Superior temporal gyrus (tissue), 1 donor: ENCODE measurements around the gene N4BP2L2.

Source experiments
- DNase-seq: peaks from one replicate; pipeline ENCODE4 v3.0.0-alpha.2; 2016; ENCODE audit errors: extremely low spot score

Gene N4BP2L2

GRCh38 chr13:32468502-32469142, 70.0 kb downstream of the N4BP2L2 start:
- no peak for DNase-seq

- no peak for DNase-seq
Measured at GRCh38 chr13:32456591-32456990, 82.0 kb downstream of the N4BP2L2 start.

DNA sequence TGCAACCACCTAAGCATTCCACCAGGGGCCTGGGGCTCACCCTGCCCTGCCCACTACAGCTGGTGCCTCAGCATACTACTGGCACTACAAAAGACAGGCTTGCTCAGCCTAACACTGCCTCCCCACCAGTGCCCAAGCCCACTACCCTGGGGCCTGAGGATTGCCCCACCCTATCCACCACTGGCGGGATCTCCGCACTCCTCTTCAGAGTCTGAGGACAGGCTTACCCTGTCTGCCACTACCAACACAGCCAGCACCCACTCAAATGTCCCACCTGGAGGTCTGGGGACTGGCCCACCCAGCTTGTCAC, 83.0 kb downstream of the N4BP2L2 start:
- DNase-seq = no peak

DNA sequence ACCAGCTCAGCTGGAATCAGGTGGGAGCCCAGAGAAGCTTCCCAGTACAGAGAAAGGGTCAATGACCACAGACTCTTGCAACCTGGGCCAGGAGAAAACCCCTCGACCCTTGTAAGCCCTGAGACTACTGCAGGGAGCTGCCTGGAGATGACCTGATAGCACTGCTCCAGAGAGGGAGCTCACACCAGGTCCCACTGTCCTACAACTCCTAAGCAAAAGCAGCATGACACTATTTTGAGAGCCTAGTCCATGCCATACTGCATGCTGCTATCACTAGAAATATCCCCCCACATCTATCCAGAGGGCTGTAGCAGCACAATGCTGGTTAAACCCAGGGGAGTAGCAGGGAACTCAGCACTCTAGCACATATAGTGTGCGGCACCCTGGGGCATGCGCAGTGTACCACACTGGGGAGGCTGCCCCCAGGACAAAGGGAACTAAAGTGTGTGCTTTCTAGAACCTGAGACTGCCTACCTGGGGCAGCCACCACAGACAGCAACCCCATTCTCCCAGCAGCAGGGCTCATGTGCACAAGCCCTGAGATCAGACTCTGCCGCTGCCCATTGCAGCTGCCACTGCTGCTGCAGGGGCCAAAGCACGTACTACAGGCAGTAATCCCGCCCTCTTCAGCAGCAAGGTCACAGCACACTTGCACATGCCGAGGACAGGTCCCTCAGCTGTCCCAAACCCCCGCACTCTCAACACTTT, 83.6 kb downstream of the N4BP2L2 start:
- DNase-seq = no peak

DNA sequence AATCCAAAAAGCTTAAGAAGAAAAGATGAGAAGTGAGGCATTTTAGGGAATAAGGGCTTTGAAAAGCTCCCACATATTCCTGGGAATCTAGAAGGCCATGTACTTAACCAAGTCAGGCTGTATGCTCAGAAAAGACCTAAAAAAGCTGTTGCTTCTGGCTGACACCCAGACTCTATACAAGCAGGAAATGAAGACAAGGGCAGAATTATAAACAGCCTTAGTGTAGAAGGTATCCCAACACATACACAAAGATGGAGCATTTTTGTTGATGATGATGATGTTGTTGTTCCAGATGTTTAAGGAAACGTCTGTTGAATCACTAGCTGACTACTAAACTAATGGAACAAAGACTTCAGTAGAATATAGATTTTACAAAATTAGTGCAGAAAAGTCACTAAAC, 84.6 kb downstream of the N4BP2L2 start:
- DNase-seq = no peak

- DNase-seq = no peak
Measured at GRCh38 chr13:32448972-32449371, 89.6 kb downstream of the N4BP2L2 start.

GRCh38 chr13:32447894-32448623, 90.5 kb downstream of the N4BP2L2 start:
- DNase-seq = no peak

DNA sequence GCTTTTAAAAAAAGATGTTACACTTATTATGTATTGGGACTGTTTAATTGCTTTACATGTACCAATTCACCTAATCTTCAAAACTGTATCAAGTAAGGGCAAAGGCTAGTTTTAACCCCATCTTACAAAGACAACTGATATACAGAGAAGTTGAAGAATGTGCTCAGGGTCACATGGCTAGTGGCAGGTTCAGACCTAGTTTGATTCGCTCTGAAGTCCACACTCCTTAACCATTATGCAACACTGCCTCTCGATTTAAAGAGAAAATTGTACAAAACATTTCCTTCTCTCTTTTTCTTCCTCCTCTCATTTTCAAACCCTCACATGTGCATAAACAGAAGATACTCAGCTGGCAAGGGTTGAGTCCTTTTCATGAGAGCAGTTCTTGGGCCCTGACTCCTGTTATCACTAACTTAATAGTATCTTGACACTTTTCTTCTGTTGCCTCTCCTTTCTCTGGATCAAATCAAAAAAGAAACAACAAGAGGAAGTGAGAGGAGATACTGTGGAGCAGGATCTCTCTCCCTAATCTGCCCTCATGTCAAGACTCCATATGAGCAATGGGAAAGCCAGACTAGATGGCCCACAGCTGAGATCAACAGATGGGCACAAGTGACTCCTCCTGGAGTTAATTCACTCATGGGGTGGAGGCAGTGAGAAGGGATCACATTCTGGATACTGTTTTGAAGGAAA, 91.7 kb downstream of the N4BP2L2 start:
- no peak for DNase-seq

DNA sequence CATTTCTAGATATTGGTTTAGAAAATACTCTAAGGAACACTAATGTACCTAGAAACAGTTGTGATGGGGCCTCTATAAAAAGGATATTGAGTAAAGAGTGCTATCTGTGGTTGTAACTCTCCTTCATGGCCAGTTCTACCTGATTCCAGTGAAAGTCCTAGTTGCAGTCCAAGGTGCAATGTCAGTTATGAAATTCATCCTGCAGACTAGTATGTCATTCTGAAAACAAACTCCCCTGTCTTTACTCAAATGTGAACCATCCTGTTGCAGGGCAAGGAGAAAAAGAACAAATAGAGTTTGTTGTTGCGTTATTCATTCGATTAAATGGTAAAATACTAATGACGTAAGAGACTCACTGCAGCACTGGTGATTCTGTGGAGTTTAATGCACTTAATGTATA, 92.4 kb downstream of the N4BP2L2 start:
- DNase-seq = no peak

- DNase-seq = no peak
Measured at GRCh38 chr13:32445461-32445860, 93.1 kb downstream of the N4BP2L2 start.

- DNase-seq = peak; percentile 46
Measured at GRCh38 chr13:32443111-32443510, 95.5 kb downstream of the N4BP2L2 start.

- no peak for DNase-seq
Measured at GRCh38 chr13:32438871-32439270, 99.7 kb downstream of the N4BP2L2 start.

GRCh38 chr13:32432856-32433255, 105.7 kb downstream of the N4BP2L2 start:
- DNase-seq = no peak

DNA sequence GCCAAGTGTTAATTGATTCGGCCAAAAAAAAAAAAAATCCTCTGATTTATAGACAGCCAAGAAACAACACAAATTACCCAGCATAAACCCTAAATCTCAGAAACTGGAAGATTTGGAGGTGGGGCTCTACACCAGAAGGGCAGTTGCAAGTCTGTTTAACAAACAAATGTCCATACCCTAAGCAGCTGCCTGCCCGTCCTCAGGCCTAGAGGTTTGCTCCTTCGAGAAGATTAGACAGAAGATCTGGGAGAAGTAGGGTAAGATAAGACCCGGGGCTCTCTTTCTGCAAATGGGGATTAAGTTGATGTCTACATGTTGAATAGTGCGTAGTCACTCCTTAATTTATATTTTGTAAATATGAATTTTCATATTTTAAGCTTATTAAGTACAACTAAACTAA, 107.2 kb downstream of the N4BP2L2 start:
- DNase-seq = no peak

GRCh38 chr13:32430018-32430747, 108.4 kb downstream of the N4BP2L2 start:
- DNase-seq = no peak

- DNase-seq = no peak
Measured at GRCh38 chr13:32429433-32429909, 109.1 kb downstream of the N4BP2L2 start.

GRCh38 chr13:32428581-32429432, 109.8 kb downstream of the N4BP2L2 start:
- peak; percentile 56 for DNase-seq

- peak; percentile 84 for DNase-seq
Measured at GRCh38 chr13:32427852-32428580, 110.6 kb downstream of the N4BP2L2 start, which contains the start of gene N4BP2L1. Gene N4BP2L1 (minus strand): TSS chr13:32428130. CDS start chr13:32428082, 48 bp downstream.

DNA sequence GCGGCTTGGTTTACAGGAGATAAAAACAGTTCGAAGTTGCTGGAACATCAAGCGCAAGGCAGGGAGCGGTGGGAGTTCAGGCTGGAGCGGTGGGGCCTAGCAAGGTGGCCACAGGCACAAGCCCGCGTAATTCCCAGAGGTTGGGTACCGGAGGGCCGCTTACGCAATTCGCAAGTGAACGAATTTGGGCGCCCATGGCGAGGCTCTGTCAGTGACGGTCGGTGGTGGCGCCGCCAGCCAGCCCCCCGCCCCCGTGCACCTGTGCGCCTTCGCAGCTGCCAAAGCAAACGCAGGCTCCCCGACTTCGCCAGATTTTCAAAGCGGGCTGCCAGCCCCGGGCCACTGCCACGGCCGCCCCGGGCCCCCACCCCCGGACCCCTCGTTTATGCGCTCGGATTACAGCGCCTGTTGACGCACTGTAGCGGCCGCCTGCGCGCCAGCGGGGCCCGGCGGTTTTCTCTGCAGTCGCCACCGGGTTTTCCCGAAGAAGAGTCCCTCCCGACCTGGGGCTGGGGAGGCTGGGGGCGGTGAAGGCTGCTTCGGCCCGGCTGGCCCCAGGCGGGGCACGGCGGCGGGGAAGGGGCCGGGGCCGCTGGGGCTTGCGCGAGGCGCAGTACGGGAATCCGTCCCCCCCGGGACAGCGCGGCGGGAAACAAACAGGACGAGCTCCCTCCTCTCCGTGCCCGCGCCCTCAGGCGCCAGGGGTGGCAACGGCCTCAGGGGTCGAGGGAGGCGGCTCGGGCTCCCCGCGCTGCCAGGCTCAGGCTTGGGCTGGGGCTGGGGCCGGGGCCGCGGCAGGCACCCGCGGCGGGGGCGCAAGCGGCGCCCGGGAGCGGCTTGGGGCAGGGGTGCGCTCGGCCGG, 111.4 kb downstream of the N4BP2L2 start:
- DNase-seq = peak; percentile 49
